ENCODE measurements around the gene MAS1.

GRCh38 chr6:159913862-159914564 lies 23.2 kb downstream of the MAS1 start:
- TF ChIP-seq CTCF (IDR thresholded peaks at IDR 0.05) = no peak
- TF ChIP-seq POLR2AphosphoS5 (IDR thresholded peaks at IDR 0.05) = no peak
- TF ChIP-seq EP300 (IDR thresholded peaks at IDR 0.05) = no peak
